HG03565 (cell line): ENCODE data around the gene NPDC1.

Experiments
- ATAC-seq: cut with Tn5 transposase; IDR thresholded peaks from one replicate; pipeline ENCODE4 v1.9.1; 2021; ENCODE audit warnings: mild to moderate bottlenecking, moderate library complexity; ENCODE audit not compliant: unreplicated experiment

The NPDC1 gene

DNA sequence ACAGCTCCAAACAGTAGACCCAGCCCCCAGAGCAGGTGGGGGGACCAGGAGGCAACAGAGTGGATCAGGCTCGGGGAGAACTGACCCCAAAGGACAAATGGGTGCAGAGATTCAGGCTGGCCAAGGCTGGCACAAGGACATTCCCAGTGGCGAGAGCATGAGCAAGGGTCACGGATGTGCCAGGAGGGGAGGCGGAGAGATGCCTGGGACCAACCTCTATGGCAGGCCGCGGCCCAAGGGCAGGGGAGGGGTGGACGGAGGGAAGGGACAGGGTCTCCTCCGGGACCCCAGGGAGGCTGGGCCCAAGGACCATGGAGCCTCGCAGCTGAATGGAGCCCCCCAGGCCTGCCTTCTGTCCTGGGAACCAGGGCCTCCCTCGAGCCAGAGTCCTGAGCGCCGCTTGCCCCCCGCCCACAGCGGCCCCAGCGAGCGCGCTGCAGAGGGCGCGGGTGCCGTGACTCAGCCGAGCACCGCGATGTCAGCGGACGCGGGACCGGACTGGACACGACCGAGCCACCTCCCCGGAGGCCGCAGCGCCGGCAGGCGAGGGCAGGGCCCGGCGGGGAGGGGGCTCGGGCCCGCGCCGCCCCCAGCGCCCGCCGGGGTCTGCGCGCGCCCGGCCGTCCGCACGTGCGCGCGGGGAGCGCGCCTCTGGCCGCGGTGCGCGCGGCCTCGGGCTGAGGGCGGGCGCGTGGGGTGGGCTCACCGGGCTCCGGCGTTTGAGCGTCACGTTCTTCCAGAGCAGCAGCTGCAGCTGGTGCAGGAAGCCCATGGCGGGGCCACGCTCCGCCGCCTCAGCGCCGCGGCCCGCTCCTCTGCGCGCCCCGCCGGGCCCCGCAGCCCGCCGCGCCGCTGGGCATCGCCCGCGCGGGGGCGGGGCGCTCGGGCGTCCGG, 18.4 kb downstream of the NPDC1 start, which contains the start of gene ABCA2:
Gene ABCA2, minus strand, starts transcription at position 869 of the 894 bp plus-strand sequence. Its CDS starts 97 bp downstream, at position 772.
- ATAC-seq = no peak

DNA sequence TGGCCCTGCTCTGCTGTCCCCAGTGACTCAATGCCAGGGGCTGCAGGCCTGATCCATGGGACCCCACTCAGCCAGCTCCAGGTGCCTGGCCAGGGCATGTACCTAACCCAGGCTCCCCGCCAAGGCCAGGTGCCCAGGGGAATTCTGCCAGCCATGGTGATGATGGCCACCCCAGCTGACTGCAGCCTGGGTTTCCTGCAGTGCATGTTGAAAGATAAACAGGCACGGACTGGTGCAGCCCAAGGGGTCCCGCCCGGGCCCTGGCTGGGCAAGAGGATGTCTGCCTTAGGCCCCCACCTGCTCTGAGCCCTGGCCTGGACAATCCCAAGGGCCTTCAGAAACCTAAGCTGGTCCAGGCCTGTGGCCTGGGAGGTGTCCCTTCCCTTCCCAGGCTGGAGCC, 19.1 kb downstream of the NPDC1 start:
- no peak for ATAC-seq

DNA sequence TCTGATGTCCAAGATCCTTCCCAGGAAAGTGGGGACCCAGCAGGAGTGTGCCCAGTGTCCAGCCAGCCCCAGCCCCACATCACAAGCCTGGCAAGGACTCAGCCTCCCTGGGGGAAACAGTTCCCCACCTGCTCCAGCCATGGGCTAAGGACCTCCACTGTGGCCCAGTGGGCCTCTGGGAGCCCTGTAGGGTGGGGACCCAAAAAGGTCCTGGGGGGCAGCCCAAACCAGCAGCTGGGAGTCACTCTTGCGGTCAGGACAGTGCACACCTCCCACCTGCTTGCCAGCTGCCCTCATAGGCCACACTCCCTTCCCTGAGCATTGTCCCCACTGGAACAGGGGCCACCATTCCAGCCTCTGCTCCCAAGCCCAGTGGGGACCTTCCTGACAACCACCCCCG, 19.6 kb downstream of the NPDC1 start:
- ATAC-seq = no peak

DNA sequence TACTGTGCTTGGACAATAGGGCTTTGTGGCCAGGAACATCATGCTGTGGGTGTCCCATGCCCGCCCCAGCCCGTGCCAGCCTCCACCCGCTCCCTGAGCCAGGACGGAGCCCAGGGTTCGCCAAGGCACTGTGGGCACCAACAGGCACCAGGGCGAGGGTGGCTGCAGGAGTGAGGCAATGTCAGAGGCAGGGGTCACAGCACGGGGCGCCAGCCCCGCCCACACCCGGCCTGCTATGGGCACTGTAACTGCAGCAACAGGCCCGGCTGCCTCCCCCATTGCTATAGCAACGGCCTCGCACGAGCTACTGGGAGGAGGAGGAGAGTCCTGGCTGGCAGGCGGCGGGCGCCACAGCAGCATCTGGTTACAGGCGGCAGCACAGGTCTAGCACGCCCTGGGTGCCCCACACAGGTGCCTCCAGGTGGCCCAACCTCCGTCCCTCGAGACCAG, 20.4 kb downstream of the NPDC1 start:
- no peak for ATAC-seq

DNA sequence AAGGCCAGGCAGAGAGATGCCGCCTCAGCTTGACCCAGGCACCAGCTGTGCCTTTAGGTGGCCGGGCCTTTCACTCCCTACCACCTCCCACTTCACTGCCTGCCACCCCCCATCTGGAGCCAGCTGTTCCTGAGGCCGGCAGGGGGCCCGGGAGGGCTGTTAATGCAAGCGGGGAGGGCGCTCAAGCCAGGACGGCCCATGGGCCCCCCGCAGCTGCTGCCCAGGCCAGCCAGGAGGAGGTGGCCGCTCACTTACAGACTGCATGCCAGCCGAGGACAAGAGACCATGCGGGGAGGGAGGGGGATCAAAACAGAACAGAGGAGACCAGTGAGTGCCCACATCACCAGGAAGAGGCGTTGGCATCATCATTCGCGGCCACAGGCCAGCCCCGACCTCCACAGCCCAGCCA, 22.4 kb downstream of the NPDC1 start:
- no peak for ATAC-seq

DNA sequence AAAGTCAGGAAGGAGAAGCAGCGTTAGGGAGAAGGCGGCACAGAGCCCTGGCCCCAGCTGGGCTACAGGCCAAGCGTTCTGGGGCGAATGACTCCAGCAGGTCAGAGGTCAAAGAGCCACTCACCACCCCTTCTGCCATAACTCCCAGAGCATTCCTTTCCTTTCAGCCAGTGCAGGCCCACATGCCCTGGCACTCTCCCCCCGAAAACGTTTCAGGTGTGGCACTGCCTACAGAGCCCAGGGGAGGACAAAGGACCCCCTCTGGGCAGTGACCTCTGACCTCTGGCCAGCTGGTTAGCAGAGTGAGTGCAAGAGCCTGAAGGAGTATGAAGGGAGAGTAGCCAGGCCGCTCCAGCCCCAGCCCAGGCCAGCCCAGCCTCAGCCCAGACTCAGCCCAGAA, 22.8 kb downstream of the NPDC1 start:
- ATAC-seq = no peak

DNA sequence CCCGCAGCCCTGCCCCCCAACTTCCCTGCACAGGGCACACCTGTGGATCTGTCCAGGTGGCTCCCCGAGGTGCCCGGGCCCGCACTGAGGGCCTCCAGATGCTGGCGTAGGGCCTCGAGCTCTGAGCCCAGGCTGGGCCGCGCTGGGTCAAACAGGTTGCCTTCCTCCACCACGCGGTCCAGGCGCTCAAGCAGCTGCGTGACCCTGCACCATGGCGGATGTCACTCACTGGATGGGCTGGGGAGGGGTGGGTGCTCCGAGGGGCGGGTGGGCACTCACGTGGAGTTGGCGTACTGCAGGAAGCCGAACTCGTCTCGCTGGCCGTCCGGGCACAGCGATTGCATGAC, 23.3 kb downstream of the NPDC1 start:
- no peak for ATAC-seq

DNA sequence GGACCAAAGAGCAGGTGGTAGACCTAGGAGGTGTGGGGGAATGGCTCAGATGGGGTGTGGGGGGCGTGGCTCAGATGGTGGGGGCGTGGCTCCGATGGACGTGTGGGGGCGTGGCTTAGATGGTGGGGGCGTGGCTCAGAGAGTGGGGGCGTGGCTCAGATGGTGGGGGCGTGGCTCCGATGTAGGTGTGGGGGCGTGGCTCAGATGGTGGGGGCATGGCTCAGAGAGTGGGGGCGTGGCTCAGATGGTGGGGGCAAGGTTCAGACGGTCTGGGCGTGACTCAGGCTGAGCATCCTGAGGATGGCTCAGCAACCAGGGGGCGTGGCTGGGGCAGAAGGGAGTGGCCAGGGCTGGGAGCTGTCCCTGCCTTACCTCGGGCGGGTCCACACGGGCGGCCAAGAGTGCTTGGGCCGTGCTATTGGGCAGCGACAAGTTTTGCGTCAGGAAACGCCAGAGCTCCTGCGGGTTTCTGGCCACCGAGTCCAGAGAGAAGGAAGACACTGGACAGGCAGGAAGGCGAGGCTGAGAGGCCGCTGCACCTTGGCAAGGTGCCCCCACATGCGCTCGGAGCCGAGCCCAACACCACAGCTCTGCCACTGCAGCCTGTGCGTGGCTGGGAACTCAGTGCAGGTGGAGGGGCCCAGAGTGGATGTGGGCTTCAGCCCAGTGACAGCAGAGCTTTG, 23.9 kb downstream of the NPDC1 start:
- ATAC-seq = no peak

DNA sequence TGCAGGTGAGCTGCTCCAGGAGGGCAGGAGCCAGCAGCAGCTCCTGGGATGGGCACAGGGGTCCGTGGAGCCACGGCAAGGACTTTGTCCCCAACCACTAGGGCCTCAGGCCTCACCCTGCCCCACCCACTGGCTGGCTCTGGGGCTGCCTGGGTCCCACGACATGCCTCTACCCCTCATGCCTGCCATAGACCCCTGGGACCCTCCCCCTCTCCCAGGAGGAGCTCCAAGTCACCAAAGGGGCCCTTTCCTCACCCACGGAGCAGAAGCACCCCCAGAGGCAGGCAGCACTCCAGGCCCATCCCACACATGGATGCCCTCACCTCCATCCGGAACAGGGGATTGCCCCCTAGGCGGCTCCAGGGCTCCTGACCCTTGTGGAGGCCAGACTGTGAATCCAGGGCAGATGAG, 24.4 kb downstream of the NPDC1 start:
- ATAC-seq = no peak

DNA sequence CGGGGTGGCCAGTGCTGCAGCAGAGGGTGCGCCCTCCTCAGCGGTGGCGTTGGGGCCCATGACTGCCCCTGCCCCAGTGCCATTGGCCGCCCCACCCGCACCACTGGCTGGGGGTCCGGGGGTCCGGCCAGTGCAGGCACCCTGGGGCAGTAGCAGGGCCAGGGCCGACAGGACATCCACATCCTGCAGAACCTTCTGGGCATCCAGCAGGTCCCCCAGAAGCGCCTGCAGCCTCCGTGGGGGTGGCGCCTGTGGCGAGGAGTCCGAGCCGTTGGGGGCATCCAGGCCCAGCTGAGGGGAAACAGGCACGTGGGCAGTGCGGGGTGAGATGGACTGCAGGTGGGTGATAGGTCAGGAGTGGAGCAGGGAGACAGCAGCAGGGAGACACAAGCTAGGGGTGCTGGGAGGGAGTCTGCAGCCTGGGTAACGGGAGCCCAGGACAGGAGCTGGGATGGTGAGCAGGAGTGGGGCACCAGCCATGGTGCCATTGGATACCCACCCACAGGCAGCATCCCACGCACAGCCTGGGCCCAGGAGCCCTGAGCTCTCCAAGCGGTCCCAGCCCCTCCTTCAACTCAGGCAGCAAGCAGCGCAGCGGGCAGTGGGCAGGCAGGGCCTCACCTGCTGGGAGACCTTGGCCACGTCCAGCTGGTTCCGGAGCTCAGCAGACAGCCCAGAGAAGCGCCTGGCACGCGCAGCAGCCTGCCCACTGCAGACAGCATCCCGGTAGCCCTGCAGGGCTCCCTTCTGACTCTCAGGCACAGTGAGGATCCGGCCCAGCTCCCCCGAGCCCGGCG, 25.0 kb downstream of the NPDC1 start:
- ATAC-seq = no peak

DNA sequence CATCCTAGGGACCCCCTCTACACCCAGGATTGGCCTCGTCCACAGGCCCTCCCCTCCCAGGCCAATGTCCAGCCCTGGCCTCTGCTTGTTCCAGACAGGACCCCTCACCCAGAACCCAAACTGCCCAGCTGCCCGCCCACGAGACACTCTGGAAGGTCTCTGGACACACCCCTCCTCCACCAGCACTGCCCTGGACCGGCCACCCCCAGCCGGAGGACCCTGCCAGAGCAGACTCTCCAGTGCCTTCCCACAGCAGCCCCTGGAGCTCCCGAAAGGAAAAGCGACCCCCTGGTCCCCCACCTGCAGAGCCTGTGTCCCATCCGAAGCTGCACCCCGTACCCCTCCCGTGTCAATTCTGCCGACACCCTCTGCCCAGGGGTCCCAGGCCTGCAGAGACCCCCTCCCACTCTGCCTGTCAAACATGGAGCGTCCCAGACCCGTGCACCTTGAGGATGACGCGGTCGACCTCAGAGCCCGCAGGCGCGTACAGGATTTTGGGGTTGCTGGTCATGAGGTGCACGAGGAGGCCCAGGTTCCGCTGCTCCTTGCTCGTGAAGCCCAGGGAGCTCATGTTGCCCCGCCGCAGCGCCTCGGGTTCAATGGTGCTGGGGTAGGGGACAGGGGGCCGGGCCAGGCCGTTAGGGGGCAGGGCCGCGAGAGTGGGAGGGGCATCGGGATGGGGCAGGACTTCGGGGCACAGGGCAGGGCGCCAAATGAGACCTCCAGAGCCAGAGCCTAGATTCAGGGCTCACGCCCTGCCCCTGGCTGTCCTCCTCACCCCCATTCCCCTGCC, 25.9 kb downstream of the NPDC1 start:
- ATAC-seq = no peak

DNA sequence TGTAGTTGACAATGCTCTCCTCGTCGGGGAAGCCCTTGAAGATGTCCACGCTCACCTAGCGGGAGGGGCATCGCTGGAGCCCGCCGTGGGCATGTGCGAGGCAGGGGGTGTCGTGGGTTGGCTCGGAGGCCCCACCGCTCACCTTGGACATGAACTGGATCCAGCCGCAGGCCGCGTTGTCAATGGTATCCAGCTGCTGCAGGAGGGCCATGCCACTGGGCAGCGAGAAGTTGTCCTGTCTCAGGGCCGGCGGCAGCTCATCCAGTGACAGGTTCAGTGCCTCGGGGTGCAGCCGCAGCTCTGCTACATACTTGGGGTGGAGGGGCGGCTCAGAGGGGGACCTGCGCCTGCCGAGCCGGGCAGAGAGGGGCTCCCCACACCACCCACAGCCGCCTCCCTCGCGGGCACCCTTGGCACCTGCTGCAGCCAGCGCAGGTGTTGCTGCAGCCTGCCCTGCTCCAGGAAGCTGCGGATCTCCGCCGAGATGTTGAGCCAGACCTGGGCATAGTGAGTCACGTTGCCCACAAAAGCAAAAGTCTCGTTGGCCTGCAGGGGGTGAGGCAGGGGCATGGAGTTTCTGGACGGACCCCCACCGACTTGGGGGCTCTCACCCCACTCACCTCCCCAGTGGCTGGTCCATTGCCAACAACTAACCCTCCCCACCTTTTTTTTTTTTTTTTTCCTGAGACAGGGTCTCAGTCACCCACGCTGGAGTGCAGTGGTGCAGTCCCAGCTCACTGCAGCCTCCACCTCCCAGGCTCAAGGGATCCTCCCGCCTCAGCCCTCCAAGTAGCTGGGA, 27.0 kb downstream of the NPDC1 start:
- ATAC-seq = no peak

DNA sequence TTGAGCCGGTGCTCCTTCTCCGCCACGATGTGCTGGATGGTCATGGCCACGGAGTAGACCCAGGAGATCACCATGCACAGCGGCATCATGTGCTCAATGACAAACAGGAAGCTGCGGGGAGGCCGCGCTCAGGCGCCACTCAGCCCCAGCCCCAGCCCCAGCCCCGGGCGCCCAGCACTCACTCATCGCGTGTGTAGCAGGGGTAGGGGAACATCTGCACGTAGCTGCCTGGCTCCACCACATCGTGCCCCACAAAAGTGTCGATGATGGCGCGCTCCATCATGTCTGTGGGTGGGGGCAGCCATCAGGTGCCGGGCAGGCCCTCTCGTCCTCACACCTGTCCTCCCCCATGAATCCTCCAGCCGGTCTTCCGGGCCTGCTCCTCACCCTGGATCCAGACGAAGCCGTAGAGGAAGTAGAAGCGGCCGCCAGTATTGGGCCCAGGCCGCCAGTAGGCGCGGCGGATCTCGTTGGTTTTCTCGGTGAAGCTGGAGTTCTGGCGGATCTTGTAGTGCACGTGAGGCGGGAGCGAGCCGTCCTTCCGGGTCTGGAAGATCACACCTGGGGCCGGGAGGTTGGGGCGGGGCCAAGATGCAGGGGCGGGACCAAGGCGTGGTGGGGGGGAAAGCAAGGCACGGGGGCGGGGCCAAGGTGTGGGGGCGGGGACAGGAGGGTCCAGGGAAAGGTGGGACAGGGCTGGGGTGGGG, 28.0 kb downstream of the NPDC1 start:
- ATAC-seq = no peak

DNA sequence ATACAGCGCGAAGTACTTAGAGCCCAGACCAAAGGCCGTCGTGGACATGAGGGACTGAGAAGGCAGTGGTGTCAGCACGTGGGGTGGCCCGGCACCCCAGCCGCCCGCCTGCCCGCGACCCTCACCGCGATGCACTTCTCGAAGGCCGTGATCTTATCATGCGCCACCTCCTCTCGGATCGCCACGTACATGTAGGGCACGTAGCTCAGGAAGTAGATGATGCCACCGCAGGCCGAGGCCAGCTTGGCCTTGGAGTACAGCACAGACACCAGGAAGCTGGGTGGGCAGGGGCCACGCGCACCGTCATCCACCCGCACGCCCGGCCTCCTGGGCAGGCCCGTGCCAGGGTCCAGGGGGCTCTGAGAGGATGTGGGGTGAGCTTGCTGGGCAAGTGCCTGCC, 28.9 kb downstream of the NPDC1 start:
- no peak for ATAC-seq

DNA sequence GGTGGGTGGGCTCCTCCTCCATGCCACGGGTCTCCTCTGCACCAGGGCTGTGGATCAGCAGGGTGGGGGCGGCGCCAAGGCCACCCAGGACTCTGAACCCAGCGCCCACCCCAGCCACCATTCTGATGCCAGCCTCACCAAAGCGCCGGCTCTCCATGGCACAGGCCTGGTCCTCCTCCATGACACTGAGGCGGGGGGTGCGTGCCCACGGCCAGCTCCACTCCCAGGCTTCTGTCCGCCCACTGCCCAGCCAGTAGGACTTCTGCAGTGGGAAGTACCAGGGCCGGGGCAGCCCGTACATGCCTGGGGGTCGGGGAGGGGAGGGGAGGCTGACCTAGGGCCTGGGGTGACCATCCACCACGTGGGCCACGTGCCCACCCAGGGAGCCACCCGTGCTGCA, 29.5 kb downstream of the NPDC1 start:
- ATAC-seq = no peak

DNA sequence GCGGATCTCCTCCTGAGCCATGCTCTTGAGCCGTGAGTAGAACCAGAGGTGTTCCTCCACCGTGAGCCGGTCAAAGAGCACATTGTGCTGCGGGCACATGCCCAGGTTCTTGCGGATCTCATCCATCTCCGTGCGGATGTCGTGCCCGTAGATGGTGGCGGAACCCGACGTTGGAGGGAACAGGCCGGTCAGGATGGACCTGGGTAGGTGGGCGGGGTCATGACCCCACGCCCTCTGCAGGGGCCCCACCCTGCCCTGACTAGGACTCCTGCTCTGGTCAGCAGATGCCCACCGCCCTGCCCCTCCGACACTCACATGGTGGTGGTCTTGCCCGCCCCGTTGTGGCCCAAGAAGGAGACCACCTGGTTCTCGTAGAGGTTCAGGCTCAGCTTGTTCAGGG, 30.0 kb downstream of the NPDC1 start:
- no peak for ATAC-seq

DNA sequence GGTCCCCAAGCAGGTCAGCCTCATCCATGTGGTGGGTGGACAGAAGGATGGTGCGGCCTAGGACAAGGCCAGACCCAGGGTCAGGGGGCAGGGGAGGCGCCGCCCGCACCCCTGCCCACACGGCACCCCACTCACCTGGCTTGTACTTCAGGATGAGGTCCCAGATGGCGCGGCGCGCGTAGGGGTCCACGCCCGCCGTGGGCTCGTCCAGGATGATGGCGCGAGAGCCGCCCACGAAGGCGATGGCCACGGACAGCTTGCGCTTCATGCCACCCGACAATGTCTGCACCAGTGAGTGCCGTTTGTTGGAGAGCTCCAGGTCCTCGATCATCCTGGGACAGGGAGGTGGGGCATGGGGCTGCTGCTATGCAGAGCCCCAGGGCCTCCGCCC, 30.4 kb downstream of the NPDC1 start:
- no peak for ATAC-seq

DNA sequence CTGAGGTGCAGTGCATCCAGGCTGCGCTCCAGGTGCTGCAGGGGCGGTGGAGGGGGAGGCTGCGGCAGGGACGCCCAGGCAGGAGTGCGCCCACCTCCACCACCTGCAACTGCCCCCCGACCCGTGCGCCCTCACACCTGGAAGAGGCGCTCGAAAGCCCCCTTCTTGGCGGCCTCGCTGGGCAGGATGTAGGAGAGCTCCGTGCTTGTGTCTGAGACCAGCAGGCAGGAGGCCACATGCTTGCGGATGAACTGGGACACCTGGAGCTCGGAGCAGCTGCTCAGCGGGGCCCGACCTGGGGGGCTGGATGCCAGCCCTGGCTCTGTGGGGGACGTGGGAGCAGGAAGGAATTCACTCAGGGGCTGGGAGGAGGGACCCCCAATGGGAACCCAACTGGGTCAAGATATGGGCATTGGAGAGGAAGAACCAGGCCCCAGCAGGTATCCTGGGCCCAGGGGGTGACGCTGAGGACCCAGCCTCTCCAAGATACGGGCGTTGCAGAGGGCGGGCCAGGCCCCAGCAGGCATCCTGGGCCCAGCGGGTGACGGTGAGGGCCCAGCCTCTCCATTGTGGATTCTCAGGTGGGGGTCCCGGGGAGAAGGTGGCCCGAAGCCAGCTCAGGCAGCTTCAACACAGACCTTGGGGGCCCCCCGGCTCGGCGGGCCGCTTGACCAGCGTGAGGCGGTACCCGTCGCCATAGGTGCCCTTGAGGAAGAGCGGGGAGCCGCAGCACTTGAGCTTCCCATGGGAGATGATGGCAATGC, 31.0 kb downstream of the NPDC1 start:
- ATAC-seq = no peak

DNA sequence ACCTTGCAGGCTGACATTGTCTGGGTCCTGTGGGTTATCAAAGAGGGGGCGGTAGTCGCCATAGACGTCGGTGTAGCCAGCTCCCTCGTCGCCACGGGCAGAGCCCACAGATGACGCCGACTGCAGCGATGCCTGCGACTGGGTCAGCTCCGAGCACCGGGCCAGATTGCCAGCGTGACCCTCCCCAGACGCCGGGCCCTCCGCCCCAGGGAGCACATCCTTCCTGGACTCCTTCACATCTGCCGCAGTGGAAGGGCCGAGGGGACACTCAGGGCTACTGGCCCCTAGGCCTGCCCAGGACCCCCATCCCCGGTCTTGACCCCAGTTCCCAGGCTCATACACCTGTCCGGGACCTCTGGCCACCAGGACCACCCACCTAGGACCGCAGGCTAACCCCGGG, 31.8 kb downstream of the NPDC1 start:
- no peak for ATAC-seq
